HG03469 (cell line): ENCODE data around the gene RRP12.
"Not testable (repeated sequence)": the region's sequence is repeated elsewhere in the genome, so short reads cannot be mapped to it uniquely, and the experiment has no call there.

ENCODE experiments used
- ATAC-seq: cut with Tn5 transposase; IDR thresholded peaks from one replicate; pipeline ENCODE4 v1.9.1; 2021; ENCODE audit warnings: mild to moderate bottlenecking, moderate library complexity, moderate number of reproducible peaks; ENCODE audit not compliant: unreplicated experiment

RRP12 gene

DNA sequence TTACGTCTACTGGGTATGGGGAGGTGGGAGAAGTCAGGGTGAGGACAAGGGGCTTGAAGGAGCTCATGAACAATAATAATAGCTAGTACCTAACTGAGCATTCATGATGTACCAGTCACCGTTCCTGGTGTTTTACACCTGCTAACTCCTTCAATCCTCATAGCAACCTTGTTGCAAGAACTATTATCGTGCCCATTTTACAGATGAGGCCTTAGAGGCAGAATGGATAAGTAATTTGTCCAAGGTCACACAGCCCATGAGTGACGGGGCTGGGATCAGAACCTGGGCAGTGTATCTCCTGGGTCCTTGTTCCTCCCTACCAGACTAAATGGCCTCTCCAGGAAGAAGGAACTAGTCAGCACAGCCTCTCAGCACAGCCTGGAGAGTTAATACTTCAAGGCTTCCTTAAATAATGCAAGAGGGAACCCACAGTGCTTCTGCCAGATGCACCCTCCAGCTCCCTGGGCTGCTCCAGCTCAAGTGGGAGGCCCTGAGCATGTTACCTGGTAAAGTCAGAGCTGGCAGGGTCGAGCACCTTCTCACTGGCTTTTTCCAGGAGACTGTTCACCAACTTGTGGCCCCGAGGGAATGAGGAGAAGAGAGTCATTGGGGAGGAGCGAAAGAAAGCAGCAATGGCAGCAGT, 28.8 kb downstream of the RRP12 start:
- ATAC-seq: no peak

DNA sequence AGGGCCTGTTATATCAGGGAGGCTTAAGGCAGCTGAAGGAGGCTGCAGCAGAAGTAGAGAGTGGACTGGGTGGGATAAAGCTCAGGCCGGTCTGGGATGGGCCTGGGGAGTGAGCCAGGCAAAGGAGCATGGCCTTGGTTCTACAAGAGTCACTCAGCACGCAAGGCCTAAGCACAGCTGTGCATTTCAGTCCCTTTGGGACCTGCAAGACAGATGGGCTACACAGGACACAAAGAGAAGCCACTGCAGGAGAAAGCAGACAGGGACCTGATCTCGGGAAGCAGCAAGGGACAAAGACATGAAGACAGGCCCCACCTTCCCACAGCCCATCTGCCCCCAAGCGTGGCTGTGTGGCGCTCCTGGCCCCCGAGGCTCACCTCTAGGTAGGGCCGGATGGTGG, 29.4 kb downstream of the RRP12 start:
- ATAC-seq: no peak

DNA sequence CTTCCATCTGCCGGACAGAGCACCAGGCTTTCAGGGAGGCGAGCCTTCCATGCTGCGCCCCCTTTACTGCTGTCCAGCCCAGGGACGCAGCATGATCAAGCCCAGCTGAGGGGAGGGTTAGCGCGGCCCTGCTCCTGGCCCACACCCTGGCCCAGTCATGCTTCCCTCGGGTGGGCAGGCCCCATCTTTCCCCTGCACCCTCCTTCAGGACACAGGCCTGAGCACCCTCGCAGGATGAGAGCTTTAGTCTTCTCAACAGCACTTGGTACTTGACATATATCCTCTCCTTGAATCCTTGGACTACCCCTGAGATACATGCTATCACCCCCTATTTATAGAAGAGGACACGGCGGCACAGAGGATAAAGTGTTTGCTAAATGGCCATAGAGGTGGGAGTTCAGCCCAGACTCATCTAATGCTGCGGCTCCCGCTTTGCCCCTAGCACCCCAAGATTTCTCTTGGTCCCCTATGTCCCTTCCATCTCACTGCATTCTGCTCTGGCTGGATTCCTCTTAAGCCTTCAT, 34.0 kb downstream of the RRP12 start:
- no peak for ATAC-seq

DNA sequence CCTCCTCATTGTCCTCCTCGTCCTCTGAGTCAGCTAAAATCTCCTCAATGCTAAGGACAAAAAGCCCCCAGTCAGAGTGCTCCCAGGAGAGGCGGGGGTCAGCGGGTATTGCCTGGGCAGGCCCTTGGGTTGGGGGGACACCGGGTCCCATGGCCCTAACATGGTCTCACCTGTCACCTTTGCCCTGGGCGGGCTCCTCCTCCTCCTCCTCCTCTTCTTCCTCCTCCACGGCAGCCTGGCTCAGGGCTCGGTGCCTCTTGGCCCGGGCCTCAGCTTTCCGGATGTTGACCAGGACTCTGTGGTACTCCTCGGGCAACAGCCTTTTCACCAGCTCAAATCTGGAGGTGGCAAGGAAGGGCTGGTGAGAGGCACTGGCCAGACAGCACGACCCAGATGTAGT, 34.6 kb downstream of the RRP12 start:
- no peak for ATAC-seq

DNA sequence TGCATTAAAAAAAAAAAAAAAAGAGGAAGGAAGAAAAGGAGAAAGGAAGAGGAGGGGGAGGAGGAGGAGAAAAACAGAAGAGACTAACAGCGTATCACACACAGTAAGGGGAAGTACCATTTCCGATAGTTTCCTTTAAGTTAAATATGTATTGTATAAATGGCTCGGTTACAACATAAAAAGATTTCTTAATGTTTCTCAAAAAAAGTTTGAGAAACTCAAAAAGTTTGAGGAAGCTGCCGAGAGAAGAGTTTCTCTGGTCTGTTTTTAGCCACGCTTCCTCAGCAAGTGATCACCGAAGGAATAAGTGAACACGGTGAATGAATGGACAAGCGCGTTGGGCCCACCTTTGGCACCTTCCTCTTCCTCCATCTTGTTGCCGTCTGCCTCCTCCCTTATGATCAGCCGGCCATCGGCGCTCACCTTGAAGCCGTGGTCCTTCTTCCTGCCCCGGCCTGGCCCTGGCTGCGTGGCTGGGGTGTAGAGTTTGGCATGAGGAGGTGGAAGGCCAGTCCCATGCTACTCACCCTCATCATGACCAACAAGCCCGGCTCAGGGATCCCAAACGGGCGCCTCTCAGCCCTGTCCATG, 35.3 kb downstream of the RRP12 start:
- ATAC-seq: no peak

DNA sequence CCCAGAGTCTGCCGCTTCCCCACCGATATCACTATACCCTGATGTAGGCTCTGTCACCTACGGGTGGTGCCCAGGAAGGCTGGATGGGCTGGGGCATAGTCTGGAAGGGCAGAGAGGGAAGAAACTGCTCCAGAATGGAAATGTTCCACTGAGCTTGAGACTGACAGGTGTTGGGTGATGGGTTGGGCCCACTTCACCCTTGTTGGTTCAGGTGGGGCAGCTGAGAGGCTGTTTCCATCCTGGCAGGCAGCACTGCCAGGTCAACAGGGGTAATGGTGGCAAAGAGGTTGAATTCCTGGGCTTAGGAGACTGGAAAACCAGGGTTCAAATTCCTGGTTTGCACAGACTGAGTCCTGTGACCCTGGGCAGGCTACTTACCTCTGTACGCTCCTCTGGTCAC, 38.1 kb downstream of the RRP12 start:
- no peak for ATAC-seq

DNA sequence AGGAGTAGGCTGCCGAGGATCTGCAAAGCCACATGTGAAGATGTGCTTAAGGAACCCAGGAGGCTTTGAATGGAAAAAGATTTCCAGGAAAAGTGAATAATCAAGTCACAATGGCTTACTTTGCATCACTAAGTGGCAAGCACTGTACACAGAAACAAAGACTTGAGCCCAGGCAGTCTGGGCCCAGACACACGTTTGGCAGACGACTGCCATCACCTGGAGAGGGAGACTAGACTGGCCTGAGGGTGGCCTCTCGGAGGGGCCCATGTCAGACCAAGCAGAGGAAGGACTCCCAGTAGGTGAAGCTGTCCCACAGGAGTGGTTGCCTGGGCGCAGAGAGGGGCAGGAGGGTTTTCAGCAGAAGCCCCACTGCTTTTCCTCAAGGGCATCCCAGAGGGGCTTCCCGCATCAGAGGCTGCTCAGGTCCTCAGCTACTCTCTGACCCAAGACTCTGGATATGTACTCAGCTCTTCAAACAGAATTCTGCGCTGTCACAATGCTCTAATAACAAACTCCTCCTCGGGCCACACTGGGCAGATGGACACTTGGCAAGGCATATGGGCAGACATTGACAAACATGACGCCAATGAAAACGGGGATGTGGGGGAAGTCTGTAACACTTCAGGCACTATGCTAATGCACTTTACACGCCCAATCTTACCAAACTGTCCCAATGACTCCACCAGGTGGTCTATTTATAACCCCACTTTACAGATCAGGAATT, 38.7 kb downstream of the RRP12 start:
- no peak for ATAC-seq

DNA sequence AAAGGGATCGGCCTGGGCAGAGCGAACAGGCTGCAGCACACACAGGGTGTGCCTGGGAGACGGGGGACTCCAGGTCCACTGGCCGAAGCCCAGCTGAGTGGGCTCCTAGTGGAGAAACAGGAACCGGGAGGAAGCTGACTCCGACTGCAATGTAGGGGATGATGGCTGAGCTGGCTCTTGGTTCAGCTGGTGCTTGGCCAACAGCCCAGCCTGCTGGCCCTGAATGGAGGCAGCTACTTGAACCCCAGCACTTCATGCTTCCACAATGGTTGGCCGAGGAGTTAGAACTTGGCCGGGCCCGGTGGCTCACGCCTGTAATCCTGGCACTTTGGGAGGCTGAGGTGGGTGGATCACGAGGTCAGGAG, 39.6 kb downstream of the RRP12 start:
- no peak for ATAC-seq

DNA sequence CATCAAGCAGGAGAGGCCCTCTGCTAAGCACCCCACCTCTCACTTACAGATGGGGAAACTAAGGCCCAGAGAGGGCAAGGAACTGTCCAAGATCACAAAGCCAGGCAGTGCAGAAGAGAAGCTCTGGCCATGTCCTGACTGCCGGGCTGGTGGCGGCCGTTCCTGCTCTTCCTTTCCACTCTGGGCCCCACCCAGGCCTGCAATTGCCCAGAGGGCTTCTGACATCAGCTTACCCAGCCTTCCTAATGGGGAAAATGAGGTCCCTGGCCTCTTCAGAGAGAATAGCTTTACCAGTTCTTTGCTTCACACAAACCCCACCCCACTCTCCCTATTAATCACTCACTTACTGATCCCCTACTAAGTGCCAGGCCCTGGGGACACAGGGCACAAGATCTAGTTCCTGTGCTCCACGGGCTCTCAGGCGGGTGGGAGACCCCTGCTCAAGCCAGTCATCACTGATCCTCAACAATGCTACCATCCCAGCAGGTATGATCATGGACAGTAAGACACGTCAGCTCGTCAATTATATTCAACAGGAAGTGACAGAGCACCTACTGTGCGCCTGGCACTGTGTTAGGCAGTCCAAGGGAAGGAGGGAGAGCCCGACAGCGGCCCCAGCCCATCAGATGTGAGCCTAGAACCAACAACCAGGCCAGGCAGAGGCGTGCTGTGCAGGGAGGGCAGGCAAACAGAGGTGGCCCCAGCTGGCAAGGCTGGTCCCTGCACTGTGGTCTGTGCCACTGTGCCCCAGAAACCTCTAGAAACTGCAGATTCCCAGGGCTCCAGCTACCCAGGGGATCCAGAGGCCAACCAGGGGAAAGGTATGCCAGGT, 40.2 kb downstream of the RRP12 start:
- no peak for ATAC-seq

DNA sequence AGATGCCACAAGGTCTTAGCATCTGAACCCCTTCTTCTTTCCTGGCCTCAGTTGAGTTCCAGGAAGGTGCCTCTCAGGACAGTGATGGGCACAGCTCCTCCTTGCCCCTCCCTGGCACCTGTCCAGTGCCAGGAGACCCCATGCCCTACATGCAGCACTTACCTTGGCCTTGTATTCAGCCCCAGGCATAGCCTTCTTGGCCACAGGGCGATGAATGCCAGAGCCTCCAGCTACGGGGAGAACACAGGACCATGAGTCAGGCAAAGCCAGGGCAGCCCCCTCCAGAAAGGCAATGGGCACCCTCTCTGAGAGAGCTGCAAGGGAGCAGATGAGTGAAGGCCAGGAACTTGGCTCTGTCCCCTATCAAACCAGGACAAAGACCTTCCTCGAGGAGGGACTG, 42.4 kb downstream of the RRP12 start:
- no peak for ATAC-seq

DNA sequence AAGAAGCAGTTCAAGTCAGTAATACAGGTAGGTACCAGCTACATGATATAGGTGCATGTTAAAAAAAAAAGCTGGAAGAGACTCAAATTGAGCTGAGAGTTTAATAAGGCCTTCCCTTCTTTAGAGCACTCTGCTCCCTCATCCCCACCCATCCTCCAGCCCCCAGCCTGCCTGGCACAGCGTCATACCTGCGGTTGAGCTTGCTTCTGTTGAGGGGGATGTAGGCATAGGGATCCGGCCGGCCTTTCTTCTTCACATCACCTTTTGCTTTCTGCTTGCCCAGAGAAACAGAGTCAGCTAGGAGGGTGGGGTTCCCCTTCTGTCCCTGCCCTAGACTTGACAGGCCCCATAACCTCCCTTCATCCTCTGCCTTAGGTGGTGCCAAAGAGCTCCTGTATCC, 42.8 kb downstream of the RRP12 start:
- no peak for ATAC-seq

DNA sequence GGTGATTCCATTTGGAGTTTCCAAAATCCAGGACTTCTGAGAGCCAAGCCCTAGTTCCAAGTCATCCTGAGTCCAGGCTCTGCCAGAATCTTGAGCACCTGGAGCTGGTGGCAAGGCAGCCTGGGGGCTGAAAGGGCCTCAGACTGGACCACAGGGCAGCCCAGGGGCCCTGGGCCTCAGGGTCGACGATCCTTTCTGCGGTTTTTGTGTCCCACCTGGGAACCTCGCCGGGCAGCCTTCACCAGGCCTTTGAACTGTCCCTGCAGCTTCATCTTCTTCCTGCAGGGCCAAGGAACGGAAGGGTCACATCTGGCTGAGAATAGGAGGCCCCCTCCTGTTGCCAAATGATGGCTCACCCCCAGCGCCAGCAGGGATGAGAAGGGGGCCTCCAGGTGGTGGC, 44.2 kb downstream of the RRP12 start:
- ATAC-seq: no peak

DNA sequence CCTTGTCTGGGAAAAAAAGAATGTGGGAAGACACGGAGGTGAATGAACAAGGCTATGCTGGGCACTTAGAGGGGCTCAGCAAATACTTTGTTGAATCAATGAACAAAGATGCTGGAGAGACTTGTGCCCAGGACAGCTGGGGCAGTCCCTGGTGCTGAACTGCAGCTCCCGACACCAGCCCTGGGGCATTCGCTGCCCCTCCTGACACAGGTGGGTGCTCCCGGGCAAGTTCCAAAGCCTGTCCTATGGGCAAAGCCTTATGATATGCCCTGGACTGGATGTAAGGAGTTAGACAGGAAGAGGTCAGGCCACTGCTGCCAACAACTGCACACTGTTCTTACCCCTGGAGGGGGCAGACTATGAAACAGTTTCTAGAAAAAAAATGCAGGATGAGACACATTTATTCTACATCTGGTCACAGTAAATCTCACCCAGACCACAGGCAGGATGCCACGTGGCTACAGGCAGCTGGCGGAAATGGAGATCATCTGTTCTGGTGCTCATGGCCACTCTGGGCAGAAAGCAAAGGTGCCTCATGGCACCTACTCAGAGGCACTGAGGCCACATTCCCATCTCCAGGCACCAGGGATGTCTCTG, 44.7 kb downstream of the RRP12 start:
- no peak for ATAC-seq

DNA sequence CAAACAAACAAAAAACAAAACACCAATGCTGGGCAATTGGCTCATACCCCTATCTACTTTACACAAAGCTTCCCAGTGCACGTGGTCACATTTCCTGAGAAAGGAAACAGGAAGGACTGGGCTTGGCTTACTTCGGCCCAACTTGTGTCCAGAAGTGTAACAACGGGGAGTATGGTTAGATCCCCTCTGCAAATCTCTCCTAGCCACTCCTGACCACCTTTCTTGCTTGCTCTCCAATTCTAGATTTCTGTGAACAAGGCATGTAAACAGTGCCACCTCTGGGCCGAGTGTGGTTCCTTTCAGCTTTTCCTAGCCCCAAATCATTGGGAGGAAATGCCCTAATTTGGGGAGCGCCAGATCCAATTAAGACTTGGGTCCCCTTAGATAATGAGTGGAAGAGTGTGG, 45.6 kb downstream of the RRP12 start:
- ATAC-seq: no peak

DNA sequence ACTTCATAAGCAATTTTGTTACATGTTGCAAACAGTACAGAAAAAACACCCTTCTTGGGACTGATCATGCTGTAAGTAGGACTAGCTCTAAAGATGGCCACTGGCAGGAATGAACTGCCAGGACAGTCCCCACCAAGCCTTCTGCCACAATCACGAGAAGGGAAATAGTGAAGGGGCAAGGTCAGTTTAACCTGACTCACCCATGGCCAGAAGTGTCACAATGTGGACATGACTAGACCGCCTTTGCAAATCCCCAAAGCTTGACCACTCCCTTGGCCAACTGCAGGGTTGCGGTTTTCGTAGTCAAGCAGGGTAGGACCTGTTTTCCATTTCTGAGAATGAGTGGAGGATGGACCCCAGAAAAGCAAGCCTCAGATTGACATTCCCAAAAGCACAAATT, 47.2 kb downstream of the RRP12 start:
- no peak for ATAC-seq

DNA sequence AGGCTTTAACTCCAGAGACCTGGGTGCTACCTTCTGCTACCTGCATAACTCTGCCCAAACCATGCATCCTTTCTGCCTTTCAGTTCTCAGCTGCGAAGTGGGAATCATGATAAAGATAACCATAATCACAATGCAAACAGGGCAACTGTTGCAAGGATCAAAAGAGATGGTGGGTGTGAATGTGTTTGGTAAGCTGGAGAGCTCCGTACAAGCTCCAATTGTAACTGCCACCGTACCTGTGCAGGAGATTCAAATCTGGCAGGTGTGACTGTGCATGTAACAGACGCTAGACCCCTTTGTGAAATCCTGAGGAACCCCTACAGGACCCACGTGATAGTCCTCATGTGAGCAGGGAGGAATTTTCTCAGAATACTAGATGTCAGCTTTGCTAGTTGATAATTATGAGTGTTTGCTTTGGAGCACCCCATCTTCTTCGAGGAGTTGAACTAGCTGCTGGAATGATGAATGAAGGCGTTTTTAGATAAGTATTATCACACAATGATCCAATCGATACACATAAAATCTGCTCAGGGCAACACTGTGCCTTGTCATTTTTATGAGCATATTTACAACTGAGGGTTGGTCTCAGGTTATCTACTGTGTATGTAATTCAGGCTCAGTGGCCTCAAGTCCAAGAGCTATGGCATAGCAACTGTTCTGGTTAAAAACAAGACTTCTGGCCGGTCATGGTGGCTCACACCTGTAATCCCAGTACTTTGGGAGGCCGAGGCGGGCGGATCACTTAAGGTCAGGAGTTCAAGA, 51.2 kb downstream of the RRP12 start:
- no peak for ATAC-seq

DNA sequence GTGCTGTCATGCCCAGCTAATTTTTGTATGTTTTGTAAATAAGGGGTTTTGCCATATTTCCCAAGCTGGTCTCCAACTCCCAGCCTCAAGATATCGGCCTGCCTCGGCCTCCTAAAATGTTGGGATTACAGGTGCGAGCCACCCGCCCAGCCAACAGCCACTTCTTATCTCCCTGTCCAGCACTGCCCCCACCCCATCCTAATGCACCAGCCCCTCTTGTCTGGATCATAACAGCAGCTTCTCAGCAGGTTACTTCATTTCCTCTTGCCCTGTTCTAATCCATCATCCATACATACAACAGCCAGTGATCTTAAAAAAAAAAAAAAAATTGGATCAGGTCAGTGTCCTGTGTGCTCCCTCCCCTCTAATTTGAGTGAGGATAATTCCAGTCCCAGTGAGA, 53.8 kb downstream of the RRP12 start:
- no peak for ATAC-seq

DNA sequence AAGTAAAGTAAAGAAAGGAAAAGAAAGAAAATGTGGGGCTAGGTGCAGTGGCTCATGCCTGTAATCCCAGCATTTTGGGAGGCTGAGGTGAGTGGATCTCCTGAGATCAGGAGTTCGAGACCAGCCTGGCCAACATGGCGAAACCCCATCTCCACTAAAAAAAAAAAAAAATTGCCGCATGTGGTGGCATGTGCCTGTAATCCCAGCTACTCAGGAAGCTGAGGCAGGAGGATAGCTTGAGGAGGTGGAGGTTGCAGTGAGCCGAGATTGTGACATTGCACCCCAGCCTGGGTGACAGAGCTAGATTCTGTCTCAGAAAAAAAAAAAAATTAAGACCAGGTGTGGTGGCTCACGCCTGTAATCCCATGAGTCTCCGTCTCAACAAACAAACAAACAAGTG, 57.5 kb downstream of the RRP12 start:
- ATAC-seq: not testable (repeated sequence)

DNA sequence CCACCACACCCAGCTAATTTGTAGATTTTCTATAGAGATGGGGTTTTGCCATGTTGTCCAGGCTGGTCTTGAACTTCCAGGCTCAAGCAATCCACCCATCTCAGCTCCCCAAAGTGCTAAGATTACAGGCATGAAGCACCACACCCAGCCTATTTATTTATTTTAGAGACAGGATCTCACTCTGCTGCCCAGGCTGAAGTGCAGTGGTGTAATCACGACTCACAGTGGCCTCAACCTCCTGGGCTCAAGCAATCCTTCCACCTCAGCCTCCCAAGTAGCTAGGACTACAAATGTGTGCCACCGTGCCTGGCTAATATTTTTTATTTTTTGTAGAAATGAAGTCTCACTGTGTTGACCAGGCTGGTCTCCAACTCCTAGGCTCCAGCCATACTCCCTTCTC, 59.7 kb downstream of the RRP12 start:
- ATAC-seq: no peak

DNA sequence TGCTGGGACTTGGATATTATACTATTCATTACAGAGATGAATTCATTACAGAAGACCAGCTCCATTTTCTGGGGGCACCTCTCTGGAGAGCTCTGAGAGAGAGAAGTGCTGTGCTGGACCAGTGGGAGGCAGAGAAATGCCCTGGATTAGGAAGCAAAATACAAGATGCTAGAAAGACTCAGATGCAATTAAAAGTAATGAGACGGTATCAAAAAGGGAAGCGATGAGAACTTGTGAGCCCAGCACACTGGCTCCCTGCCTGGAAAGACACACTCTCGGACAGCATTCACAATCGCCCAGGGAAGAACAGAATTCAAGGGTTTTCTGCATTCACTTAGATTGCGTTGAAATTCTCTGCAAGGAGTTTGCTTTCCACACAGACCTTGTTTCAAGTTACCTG, 63.1 kb downstream of the RRP12 start:
- ATAC-seq: no peak
